22Rv1 (cell line): ENCODE measurements around the gene ESPNL.

ENCODE experiments used
- H3K27ac ChIP-seq: fragments of 450-650 bp; 2 replicates; pipeline ENCODE4 v1.5.1; 2017
- ZFX ChIP-seq: fragments of 450-650 bp; IDR thresholded peaks from 2 replicates; pipeline ENCODE4 v1.6.1; 2017; ENCODE audit warnings: antibody characterized with exemption, borderline replicate concordance
- TF ChIP-seq, protein P1 (sequence below): fragments of 450-650 bp; IDR thresholded peaks from 2 replicates; pipeline ENCODE4 v1.5.1; 2017; ENCODE audit warnings: mild to moderate bottlenecking

ESPNL gene

DNA sequence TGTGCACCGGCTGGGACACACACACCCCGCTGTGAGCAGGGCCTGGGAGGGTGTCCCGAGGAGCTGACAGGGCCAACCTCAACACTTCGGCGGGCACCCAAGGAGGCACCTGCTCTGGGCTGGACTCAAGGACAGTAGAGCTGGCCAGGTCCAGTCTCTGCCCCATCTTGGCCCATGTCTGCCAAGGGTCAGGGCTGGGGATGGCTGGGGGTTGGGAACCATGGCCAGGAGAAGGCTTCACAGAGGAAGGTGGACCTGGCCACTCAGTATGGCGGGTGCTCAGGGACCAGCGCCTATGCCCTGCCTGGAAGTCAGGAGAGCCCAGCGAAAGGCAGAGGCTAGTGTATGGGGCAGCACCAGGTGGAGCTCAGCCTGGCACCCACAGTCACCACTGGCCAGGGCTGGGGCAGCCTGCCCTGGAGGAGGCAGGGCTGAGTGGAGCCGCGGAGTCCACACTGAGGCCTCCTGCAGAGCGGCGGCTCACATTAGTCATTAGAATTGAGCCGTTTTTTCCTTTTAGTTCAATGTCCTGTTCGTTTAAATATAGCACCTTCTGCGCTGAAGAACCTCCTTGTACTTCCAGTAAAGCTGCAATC is 62.8 kb downstream of the ESPNL start:
- no peak overlapping the region for H3K27ac ChIP-seq
- TF ChIP-seq ZFX = no peak
- TF ChIP-seq, protein P1, sequence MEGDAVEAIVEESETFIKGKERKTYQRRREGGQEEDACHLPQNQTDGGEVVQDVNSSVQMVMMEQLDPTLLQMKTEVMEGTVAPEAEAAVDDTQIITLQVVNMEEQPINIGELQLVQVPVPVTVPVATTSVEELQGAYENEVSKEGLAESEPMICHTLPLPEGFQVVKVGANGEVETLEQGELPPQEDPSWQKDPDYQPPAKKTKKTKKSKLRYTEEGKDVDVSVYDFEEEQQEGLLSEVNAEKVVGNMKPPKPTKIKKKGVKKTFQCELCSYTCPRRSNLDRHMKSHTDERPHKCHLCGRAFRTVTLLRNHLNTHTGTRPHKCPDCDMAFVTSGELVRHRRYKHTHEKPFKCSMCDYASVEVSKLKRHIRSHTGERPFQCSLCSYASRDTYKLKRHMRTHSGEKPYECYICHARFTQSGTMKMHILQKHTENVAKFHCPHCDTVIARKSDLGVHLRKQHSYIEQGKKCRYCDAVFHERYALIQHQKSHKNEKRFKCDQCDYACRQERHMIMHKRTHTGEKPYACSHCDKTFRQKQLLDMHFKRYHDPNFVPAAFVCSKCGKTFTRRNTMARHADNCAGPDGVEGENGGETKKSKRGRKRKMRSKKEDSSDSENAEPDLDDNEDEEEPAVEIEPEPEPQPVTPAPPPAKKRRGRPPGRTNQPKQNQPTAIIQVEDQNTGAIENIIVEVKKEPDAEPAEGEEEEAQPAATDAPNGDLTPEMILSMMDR = no peak

DNA sequence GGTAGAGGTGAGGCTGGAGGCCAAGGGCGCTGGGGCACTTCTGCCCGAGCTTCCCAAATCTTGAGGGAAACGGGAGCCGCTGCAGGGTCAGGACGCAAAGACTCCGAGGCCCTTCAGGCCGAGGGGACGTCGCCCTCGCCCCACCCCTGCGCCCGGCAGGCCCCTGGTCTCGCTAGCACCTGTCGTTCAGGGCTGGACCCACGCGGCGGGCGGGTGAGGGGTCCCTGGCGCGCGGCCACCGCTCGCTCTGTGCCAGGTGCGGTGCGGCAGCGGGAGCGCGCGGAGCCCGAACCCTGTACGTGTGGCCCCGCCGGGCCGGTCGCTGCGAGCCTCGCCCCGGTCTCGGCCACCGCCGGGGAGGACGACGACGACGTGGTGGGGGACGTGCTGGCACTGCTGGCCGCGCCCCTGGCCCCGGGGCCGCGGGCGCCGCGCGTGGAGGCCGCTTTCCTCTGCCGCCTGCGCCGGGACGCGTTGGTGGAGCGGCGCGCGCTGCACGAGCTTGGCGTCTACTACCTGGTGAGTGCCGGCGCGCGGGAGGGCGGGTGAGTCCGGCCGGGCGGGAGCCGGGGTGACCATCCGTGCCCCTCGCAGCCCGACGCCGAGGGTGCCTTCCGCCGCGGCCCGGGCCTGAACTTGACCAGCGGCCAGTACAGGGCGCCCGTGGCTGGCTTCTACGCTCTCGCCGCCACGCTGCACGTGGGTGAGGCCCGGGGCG is 63.5 kb downstream of the ESPNL start:
- no peak overlapping the region for H3K27ac ChIP-seq
- TF ChIP-seq, protein P1 = no peak
- TF ChIP-seq ZFX = no peak

DNA sequence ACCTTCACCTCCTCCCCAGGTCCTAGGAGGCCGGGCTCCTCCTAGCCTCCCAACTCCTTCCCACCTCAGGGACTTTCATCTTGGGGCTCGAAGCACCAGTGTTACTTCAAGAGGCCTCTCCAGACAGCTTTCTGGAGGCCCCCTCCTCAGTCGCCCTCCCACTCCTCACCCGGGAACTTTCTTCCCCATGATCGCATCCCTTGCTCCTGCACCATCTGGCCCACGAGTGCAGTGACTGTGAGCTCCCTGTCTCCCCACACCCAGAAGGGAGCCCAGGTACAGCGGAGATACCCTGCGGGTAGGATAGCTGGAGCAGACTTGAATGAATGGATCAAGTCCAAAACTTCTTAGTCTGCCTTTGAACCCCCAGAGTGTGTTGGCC is 64.8 kb downstream of the ESPNL start:
- TF ChIP-seq ZFX = no peak
- TF ChIP-seq, protein P1 = no peak
- H3K27ac ChIP-seq = no peak overlapping the region

DNA sequence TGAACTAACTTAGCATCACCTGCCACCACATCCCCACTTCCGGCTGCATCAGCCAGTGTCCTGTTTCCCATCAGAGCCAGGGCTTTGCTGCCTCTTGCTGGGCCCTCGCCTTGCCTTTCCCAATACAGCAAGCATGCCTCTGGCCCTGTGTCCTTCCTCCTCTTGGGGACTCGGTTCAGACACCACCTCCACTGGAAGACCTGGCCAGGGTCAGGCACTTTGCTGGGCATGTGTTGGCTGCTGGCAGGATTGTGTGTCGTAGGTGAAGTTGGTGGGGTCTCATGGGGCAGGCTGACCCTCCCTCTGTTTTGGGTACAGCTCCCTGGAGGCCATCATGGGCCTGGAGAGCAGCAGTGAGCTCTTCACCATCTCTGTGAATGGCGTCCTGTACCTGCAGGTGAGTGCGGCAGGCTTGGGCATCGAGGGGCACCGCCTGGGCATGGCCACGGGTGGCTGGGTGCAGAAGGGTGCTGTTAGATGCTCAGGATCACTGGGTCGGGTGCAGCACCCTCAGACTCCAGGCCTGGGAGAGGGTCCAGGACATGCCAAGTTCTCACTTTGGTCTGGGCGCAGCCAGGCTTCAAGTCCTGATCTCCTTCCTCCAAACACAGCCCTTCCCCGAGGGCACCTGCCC is 65.3 kb downstream of the ESPNL start:
- no peak for TF ChIP-seq ZFX
- TF ChIP-seq, protein P1 = no peak
- no peak overlapping the region for H3K27ac ChIP-seq

DNA sequence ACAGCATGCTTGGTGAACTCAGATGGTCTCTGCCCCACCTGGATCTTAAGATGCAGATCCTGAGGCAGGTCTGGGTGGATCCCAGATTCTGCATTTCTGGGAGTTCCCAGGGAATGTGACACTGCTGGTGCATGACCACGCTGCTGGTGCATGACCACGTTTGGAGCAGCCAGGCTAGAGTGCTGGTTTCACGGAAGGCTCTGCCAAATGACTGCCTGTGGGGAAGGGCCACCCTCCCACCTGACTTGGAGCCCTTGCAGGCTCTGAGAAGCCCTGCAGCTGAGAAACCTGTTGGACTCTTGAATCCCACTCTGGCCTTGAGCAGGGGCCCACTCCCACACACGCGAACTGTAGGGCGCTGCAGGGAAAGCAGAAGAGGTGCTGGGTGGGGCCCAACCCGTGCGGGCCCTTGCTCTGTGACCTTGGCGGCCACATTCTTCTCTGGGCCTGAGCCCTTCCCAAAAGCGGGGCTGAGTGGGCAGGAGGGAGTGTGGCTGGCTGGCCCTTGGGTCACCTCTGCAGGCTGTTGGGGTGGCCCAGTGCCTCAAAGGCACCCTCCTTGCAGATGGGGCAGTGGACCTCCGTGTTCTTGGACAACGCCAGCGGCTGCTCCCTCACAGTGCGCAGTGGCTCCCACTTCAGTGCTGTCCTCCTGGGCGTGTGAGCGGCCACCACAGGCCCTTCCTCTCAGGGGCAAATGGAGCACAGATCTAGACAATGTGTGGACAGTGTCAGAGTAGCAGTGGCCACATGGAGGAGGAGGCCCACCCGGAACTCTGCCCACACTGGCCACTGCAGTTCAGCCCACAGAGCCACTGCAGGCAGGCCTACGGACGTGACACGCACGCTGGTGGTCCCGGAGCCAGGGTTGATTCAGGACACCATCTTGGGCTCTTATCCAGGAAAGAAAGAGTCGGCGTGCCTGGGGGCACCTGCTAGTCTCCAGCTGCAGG is 66.5 kb downstream of the ESPNL start:
- no peak overlapping the region for H3K27ac ChIP-seq
- no peak for TF ChIP-seq ZFX
- TF ChIP-seq, protein P1 = no peak

DNA sequence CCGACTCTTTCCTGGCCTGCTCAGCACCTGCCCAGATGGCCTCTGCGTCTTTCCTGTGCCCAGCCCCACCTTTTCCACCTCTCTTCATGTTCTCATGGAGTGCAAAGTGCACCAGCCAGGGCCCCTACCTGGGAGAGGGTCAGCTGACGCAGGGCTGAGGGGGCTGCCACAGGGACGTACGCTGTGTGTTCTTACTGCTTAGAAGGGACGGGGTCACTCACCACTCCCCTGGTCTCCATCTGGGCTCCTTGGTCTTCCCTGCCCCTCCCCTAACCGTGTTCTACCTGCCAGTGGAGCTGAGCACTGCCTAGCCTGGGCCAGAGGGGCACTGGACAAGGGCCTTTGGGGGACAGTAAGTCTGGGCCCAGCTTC is 67.2 kb downstream of the ESPNL start:
- no peak overlapping the region for H3K27ac ChIP-seq

More for the DNA sequence above, 67.2 kb downstream of the ESPNL start:
- no peak for TF ChIP-seq ZFX
- TF ChIP-seq, protein P1 = no peak
